Mesendoderm (in vitro differentiated cells): Measurements from ENCODE around the gene SMIM34. TPM values are rescaled to one million over a fixed set of nuclear protein-coding genes. Genes with fewer than 3 reads are reported as not detected.
"Not testable (repeated sequence)": the region's sequence is repeated elsewhere in the genome, so short reads cannot be mapped to it uniquely, and the experiment has no call there.

Experiments
- DNase-seq: peaks from one replicate; pipeline ENCODE4 v3.0.0; 2013
- H2AK5ac ChIP-seq: 2 replicates; pipeline ENCODE4 v1.6.1; 2013; ENCODE audit warnings: low read length, inconsistent platforms
- H2BK120ac ChIP-seq: 2 replicates; pipeline ENCODE4 v1.6.1; 2013; ENCODE audit warnings: low read depth, mild to moderate bottlenecking, low read length, moderate library complexity, mixed read lengths
- H2BK15ac ChIP-seq: replicated peaks from 2 replicates; pipeline ENCODE4 v1.6.1; 2013; ENCODE audit warnings: low read depth, mild to moderate bottlenecking, moderate library complexity
- H2BK5ac ChIP-seq: 2 replicates; pipeline ENCODE4 v1.6.1; 2013; ENCODE audit warnings: low read length, inconsistent platforms
- H3K18ac ChIP-seq: 2 replicates; pipeline ENCODE4 v1.6.1; 2013; ENCODE audit warnings: mild to moderate bottlenecking, low read length, mixed read lengths
- H3K23ac ChIP-seq: one replicate; pipeline ENCODE4 v1.6.1; 2013; ENCODE audit warnings: low read length
- H3K27ac ChIP-seq: 2 replicates; pipeline ENCODE4 v1.5.1; 2013; ENCODE audit warnings: low read depth, mild to moderate bottlenecking, inconsistent platforms, low read length, moderate library complexity
- H3K27me3 ChIP-seq: 2 replicates; pipeline ENCODE4 v1.6.1; 2013; ENCODE audit warnings: low read length, control low read depth, mild to moderate bottlenecking, inconsistent platforms; ENCODE audit not compliant: insufficient read depth, poor library complexity
- H3K36me3 ChIP-seq: 2 replicates; pipeline ENCODE4 v1.6.1; 2013; ENCODE audit warnings: low read length, inconsistent platforms; ENCODE audit not compliant: control insufficient read depth, insufficient read depth
- H3K4ac ChIP-seq: one replicate; pipeline ENCODE4 v1.6.1; 2013; ENCODE audit warnings: low read depth, mild to moderate bottlenecking, low read length, moderate library complexity
- H3K4me1 ChIP-seq: 2 replicates; pipeline ENCODE4 v1.6.1; 2013; ENCODE audit warnings: low read depth, low read length, inconsistent platforms; ENCODE audit not compliant: control insufficient read depth
- H3K4me2 ChIP-seq: 2 replicates; pipeline ENCODE4 v1.6.1; 2013; ENCODE audit warnings: low read length
- H3K4me3 ChIP-seq: 2 replicates; pipeline ENCODE4 v1.5.1; 2013; ENCODE audit warnings: mild to moderate bottlenecking, low read length
- H3K56ac ChIP-seq: one replicate; pipeline ENCODE4 v1.6.1; 2013; ENCODE audit warnings: low read length
- H3K79me1 ChIP-seq: 2 replicates; pipeline ENCODE4 v1.6.1; 2013; ENCODE audit warnings: low read length, inconsistent platforms
- H3K79me2 ChIP-seq: 2 replicates; pipeline ENCODE4 v1.6.1; 2013; ENCODE audit warnings: mild to moderate bottlenecking, low read length; ENCODE audit not compliant: control insufficient read depth, insufficient read depth
- H3K9ac ChIP-seq: 2 replicates; pipeline ENCODE4 v1.6.1; 2013; ENCODE audit warnings: low read length, inconsistent platforms
- H4K5ac ChIP-seq: one replicate; pipeline ENCODE4 v1.6.1; 2013; ENCODE audit warnings: low read length
- H4K8ac ChIP-seq: one replicate; pipeline ENCODE4 v1.6.1; 2013; ENCODE audit warnings: low read depth, mild to moderate bottlenecking, control low read depth, low read length, moderate library complexity
- WGBS: extraction: QIAGEN DNeasy Blood & Tissue Kit; methylation state at CpG from one replicate; pipeline ENCODE4 v1.1.7; 2013; ENCODE audit warnings: low lambda C conversion rate, missing lambda C conversion rate; ENCODE audit not compliant: insufficient coverage; ENCODE audit errors: extremely low coverage; 5-methylcytosine and 5-hydroxymethylcytosine counted together
- polyA plus RNA-seq, 2 experiments: library from polyadenylated mRNA; stranded (reverse); fragments of 200-250 nt; gene quantifications; one replicate each; pipeline ENCODE4 v1.2.3, GENCODE V29; 2013

SMIM34 gene
- polyA plus RNA-seq (2013, experiment 1 of 2) = not detected
- not detected for polyA plus RNA-seq (2013, experiment 2 of 2)

GRCh38 chr21:34423805-34424204 is at the start of gene SMIM34:
Gene SMIM34 (minus strand): TSS chr21:34423951. CDS start chr21:34423839, 112 bp downstream.
- WGBS = no CpG with 5 or more reads among the region's 4 CpGs
- not testable (repeated sequence) for H3K27me3 ChIP-seq, H3K79me2 ChIP-seq, H3K36me3 ChIP-seq, H4K8ac ChIP-seq, H2AK5ac ChIP-seq, H3K4me1 ChIP-seq, H3K4ac ChIP-seq, H3K9ac ChIP-seq, H3K56ac ChIP-seq, H3K4me2 ChIP-seq, H2BK5ac ChIP-seq, H3K27ac ChIP-seq, H3K4me3 ChIP-seq, DNase-seq, H4K5ac ChIP-seq, H3K79me1 ChIP-seq, H3K23ac ChIP-seq, H3K18ac ChIP-seq, H2BK15ac ChIP-seq, H2BK120ac ChIP-seq

- not testable (repeated sequence) for H2BK5ac ChIP-seq, H2BK120ac ChIP-seq, H3K4ac ChIP-seq, H4K8ac ChIP-seq, H3K79me1 ChIP-seq, H3K9ac ChIP-seq, H3K18ac ChIP-seq, DNase-seq, H2BK15ac ChIP-seq, H3K4me1 ChIP-seq, H3K79me2 ChIP-seq, H4K5ac ChIP-seq, H3K27ac ChIP-seq, H3K36me3 ChIP-seq, H3K4me3 ChIP-seq, H2AK5ac ChIP-seq, H3K4me2 ChIP-seq, H3K27me3 ChIP-seq, H3K23ac ChIP-seq, H3K56ac ChIP-seq
- WGBS = no CpG with 5 or more reads among the region's 3 CpGs
Observed at GRCh38 chr21:34467333-34467732, 43.6 kb upstream of the SMIM34 start.

- H3K27me3 ChIP-seq, H3K9ac ChIP-seq, DNase-seq, H4K8ac ChIP-seq, H2AK5ac ChIP-seq, H3K56ac ChIP-seq, H3K79me2 ChIP-seq, H3K27ac ChIP-seq, H3K18ac ChIP-seq, H3K23ac ChIP-seq, H2BK120ac ChIP-seq, H3K36me3 ChIP-seq, H2BK15ac ChIP-seq, H3K4ac ChIP-seq, H3K4me1 ChIP-seq, H2BK5ac ChIP-seq, H3K4me2 ChIP-seq, H3K79me1 ChIP-seq, H3K4me3 ChIP-seq, H4K5ac ChIP-seq: not testable (repeated sequence)
- WGBS = no CpG with 5 or more reads among the region's 36 CpGs
Observed at GRCh38 chr21:34459426-34459825, 35.7 kb upstream of the SMIM34 start.

- H3K56ac ChIP-seq, H3K79me1 ChIP-seq, H3K9ac ChIP-seq, H2AK5ac ChIP-seq, H3K4ac ChIP-seq, H3K27ac ChIP-seq, H3K27me3 ChIP-seq, H2BK5ac ChIP-seq, DNase-seq, H3K79me2 ChIP-seq, H2BK15ac ChIP-seq, H3K36me3 ChIP-seq, H3K23ac ChIP-seq, H3K4me3 ChIP-seq, H3K4me1 ChIP-seq, H3K4me2 ChIP-seq, H2BK120ac ChIP-seq, H4K5ac ChIP-seq, H4K8ac ChIP-seq, H3K18ac ChIP-seq: not testable (repeated sequence)
- no CpG with 5 or more reads among the region's 7 CpGs for WGBS
Observed at GRCh38 chr21:34458266-34458665, 34.5 kb upstream of the SMIM34 start.

GRCh38 chr21:34456180-34456579 is 32.4 kb upstream of the SMIM34 start:
- not testable (repeated sequence) for H3K79me2 ChIP-seq, H2AK5ac ChIP-seq, H3K36me3 ChIP-seq, H3K4me3 ChIP-seq, H3K56ac ChIP-seq, H3K27ac ChIP-seq, H3K4ac ChIP-seq, H3K23ac ChIP-seq, H3K9ac ChIP-seq, H3K27me3 ChIP-seq, DNase-seq, H4K5ac ChIP-seq, H2BK5ac ChIP-seq, H3K79me1 ChIP-seq, H3K4me2 ChIP-seq, H2BK15ac ChIP-seq, H2BK120ac ChIP-seq, H3K18ac ChIP-seq, H3K4me1 ChIP-seq, H4K8ac ChIP-seq
- no CpG with 5 or more reads among the region's 6 CpGs for WGBS

- H3K27ac ChIP-seq, H3K23ac ChIP-seq, H3K18ac ChIP-seq, H2BK120ac ChIP-seq, H2BK15ac ChIP-seq, H3K4me2 ChIP-seq, H3K79me1 ChIP-seq, H3K4me3 ChIP-seq, H4K8ac ChIP-seq, H3K27me3 ChIP-seq, H3K36me3 ChIP-seq, H3K4ac ChIP-seq, H3K56ac ChIP-seq, DNase-seq, H3K79me2 ChIP-seq, H4K5ac ChIP-seq, H3K4me1 ChIP-seq, H2AK5ac ChIP-seq, H2BK5ac ChIP-seq, H3K9ac ChIP-seq: not testable (repeated sequence)
- WGBS = no CpG with 5 or more reads among the region's 10 CpGs
Observed at GRCh38 chr21:34455628-34456027, 31.9 kb upstream of the SMIM34 start.
